ENCODE measurements around the gene CYP4V2.
A peak's percentile ranks its signal among the peaks of the same experiment; 100 is the strongest.

Gene CYP4V2

GRCh38 chr4:186172546-186172945, 18.8 kb upstream of the CYP4V2 start:
- no peak for DNase-seq (ENCODE audit: low read depth)
- in situ Hi-C loops (cut with HindIII; ENCODE audit: low sequenced_read_pairs), result no loop called here
- no peak for TF ChIP-seq CTCF (IDR thresholded peaks at IDR 0.05; ENCODE audit: low read depth, low read length, missing control alignments)
- H3K4me3 ChIP-seq (ENCODE audit: low read depth, low read length), result no peak overlapping the region

GRCh38 chr4:186188107-186188506, 3.3 kb upstream of the CYP4V2 start:
- DNase-seq (ENCODE audit: low read depth), result no peak
- TF ChIP-seq CTCF (IDR thresholded peaks at IDR 0.05; ENCODE audit: low read depth, low read length, missing control alignments), result no peak
- in situ Hi-C loops (cut with HindIII; ENCODE audit: low sequenced_read_pairs), result no loop called here

GRCh38 chr4:186189656-186190055, 1.7 kb upstream of the CYP4V2 start:
- no peak overlapping the region for H3K4me3 ChIP-seq (ENCODE audit: low read depth, low read length)
- no peak for TF ChIP-seq CTCF (IDR thresholded peaks at IDR 0.05; ENCODE audit: low read depth, low read length, missing control alignments)
- in situ Hi-C loops (cut with HindIII; ENCODE audit: low sequenced_read_pairs), result no loop called here
- no peak for DNase-seq (ENCODE audit: low read depth)

More at GRCh38 chr4:186188107-186188506, 3.3 kb upstream of the CYP4V2 start:
- no peak overlapping the region for H3K4me3 ChIP-seq (ENCODE audit: low read depth, low read length)

GRCh38 chr4:186190581-186191199, 677 bp upstream of the CYP4V2 start:
- TF ChIP-seq CTCF (IDR thresholded peaks at IDR 0.05; ENCODE audit: low read depth, low read length, missing control alignments), result peak; percentile 19
- peak overlapping the region; percentile 85 for H3K4me3 ChIP-seq (ENCODE audit: low read depth, low read length)
- in situ Hi-C loops (cut with HindIII; ENCODE audit: low sequenced_read_pairs), result no loop called here
- DNase-seq (ENCODE audit: low read depth), result no peak

GRCh38 chr4:186192066-186192612, 772 bp downstream of the CYP4V2 start:
- H3K4me3 ChIP-seq (ENCODE audit: low read depth, low read length), result peak overlapping the region; percentile 85
- DNase-seq (ENCODE audit: low read depth), result no peak
- in situ Hi-C loops (cut with HindIII; ENCODE audit: low sequenced_read_pairs), result no loop called here
- no peak for TF ChIP-seq CTCF (IDR thresholded peaks at IDR 0.05; ENCODE audit: low read depth, low read length, missing control alignments)

GRCh38 chr4:186193851-186194250, 2.5 kb downstream of the CYP4V2 start:
- no peak for TF ChIP-seq CTCF (IDR thresholded peaks at IDR 0.05; ENCODE audit: low read depth, low read length, missing control alignments)
- H3K4me3 ChIP-seq (ENCODE audit: low read depth, low read length), result no peak overlapping the region
- DNase-seq (ENCODE audit: low read depth), result no peak
- in situ Hi-C loops (cut with HindIII; ENCODE audit: low sequenced_read_pairs), result no loop called here
